ENCODE results near the gene CPA1. TPM values are rescaled to one million over a fixed set of nuclear protein-coding genes. Genes with fewer than 3 reads are reported as not detected.

CPA1 gene
- total RNA-seq, 1 experiment from 2014 or later, result 7.9 TPM

- Mint-ChIP-seq H3K27me3 (ENCODE audit: low read depth) (no peaks in the 10 kb centered on the region), H3K9me3 (peaks cover 12% of the 10 kb centered on the region), H3K27ac (no peak overlapping the region), H3K4me1 (no peaks in the 10 kb centered on the region), H3K4me3 (no peak overlapping the region), H3K36me3 (peaks cover 5% of the 10 kb centered on the region)
- ChIA-PET POLR2A (no interaction called here), CTCF (interaction anchor here (0.5 kb wide), 1 partner anchor 394 kb away, joined by 3 read pairs; no protein-coding TSS in a partner anchor)
- ATAC-seq, result no peak
- DNase-seq (ENCODE audit: low spot score), result no peak
- no peak for TF ChIP-seq ARID4B (CRISPR knock-in tag; IDR thresholded peaks at IDR 0.05; ENCODE audit: borderline replicate concordance)
- TF ChIP-seq AR (CRISPR knock-in tag; IDR thresholded peaks at IDR 0.05), result no peak
- TF ChIP-seq MXD4 (CRISPR knock-in tag; IDR thresholded peaks at IDR 0.05; ENCODE audit: borderline replicate concordance), result no peak
- TF ChIP-seq E2F1 (CRISPR knock-in tag; IDR thresholded peaks at IDR 0.05), result no peak
- no peak for TF ChIP-seq CTCF (IDR thresholded peaks at IDR 0.05)
- no peak for TF ChIP-seq HMGA2 (CRISPR knock-in tag; IDR thresholded peaks at IDR 0.05)
- TF ChIP-seq ZNF219 (CRISPR knock-in tag; IDR thresholded peaks at IDR 0.05; ENCODE audit: borderline replicate concordance), result no peak
- no peak for TF ChIP-seq NR1H2 (CRISPR knock-in tag; IDR thresholded peaks at IDR 0.05)
- no peak for TF ChIP-seq USF2 (CRISPR knock-in tag; IDR thresholded peaks at IDR 0.05)
- no peak for TF ChIP-seq E2F5 (CRISPR knock-in tag; IDR thresholded peaks at IDR 0.05)
- no peak for TF ChIP-seq TCF7 (CRISPR knock-in tag; IDR thresholded peaks at IDR 0.05; ENCODE audit: low read depth)
- TF ChIP-seq ZMAT4 (CRISPR knock-in tag; IDR thresholded peaks at IDR 0.05), result no peak
- TF ChIP-seq ELF4 (CRISPR knock-in tag; IDR thresholded peaks at IDR 0.05; ENCODE audit: low read depth), result no peak
- TF ChIP-seq ZNF671 (CRISPR knock-in tag; IDR thresholded peaks at IDR 0.05), result no peak
- TF ChIP-seq ESRRA (CRISPR knock-in tag; IDR thresholded peaks at IDR 0.05; ENCODE audit: borderline replicate concordance), result no peak
- no peak for TF ChIP-seq STAT6 (CRISPR knock-in tag; conservative IDR thresholded peaks at IDR 0.05; ENCODE audit: low read depth)
Measured at GRCh38 chr7:130387628-130388403, 7.5 kb downstream of the CPA1 start.

Measured in WTC11 (cell line).